Osteoblast (primary cell): ENCODE results near the gene HTRA3. TPM values are rescaled to one million over a fixed set of nuclear protein-coding genes. Genes with fewer than 3 reads are reported as not detected.
A peak's percentile ranks its signal among the peaks of the same experiment; 100 is the strongest.

Experiments
- DNase-seq: peaks from one replicate; pipeline ENCODE4 v3.0.0; 2011; ENCODE audit warnings: low spot score, mixed read lengths; ENCODE audit not compliant: insufficient read length; ENCODE audit errors: missing footprints
- H2AFZ ChIP-seq: 2 replicates; pipeline ENCODE4 v1.6.0; 2011; ENCODE audit warnings: mild to moderate bottlenecking, low read length
- H3K27ac ChIP-seq: 2 replicates; pipeline ENCODE4 v1.5.1; 2011; ENCODE audit warnings: mild to moderate bottlenecking, low read depth, low read length, moderate library complexity
- H3K27me3 ChIP-seq: 2 replicates; pipeline ENCODE4 v1.6.0; 2012; ENCODE audit warnings: mild to moderate bottlenecking, control low read depth, inconsistent platforms, low read length, moderate library complexity; ENCODE audit not compliant: insufficient read depth
- H3K36me3 ChIP-seq: 2 replicates; pipeline ENCODE4 v1.5.1; 2011; ENCODE audit warnings: mild to moderate bottlenecking, low read length, control low read depth, moderate library complexity; ENCODE audit not compliant: insufficient read depth
- H3K4me1 ChIP-seq: 2 replicates; pipeline ENCODE4 v1.5.1; 2011; ENCODE audit warnings: mild to moderate bottlenecking, low read length, control low read depth, moderate library complexity; ENCODE audit not compliant: insufficient read depth
- H3K4me2 ChIP-seq: 2 replicates; pipeline ENCODE4 v1.6.0; 2011; ENCODE audit warnings: mild to moderate bottlenecking, low read length; ENCODE audit not compliant: insufficient read depth
- H3K4me3 ChIP-seq: fragments of 200-600 bp; sonication (generic); 3 replicates; pipeline ENCODE4 v1.5.1; 2012; ENCODE audit warnings: mild to moderate bottlenecking, low read length, inconsistent platforms; ENCODE audit not compliant: insufficient read depth
- H3K79me2 ChIP-seq: 2 replicates; pipeline ENCODE4 v1.6.0; 2012; ENCODE audit warnings: mild to moderate bottlenecking, low read length, control low read depth, inconsistent platforms; ENCODE audit not compliant: insufficient read depth
- H3K9me3 ChIP-seq: 2 replicates; pipeline ENCODE4 v1.5.1; 2011; ENCODE audit warnings: low read depth, low read length, control low read depth
- H4K20me1 ChIP-seq: 2 replicates; pipeline ENCODE4 v1.6.0; 2012; ENCODE audit warnings: mild to moderate bottlenecking, low read length, control low read depth; ENCODE audit not compliant: insufficient read depth
- total RNA-seq: library from RNA; depleted of rRNA; stranded (reverse); fragments of >200 nt; gene quantifications from 2 replicates; pipeline ENCODE4 v1.2.3, GENCODE V29; 2012
- TF ChIP-seq, protein P1 (sequence below): IDR thresholded peaks from 2 replicates; pipeline ENCODE4 v1.5.1; 2011; ENCODE audit warnings: mild to moderate bottlenecking, low read depth, low read length, moderate library complexity; ENCODE audit errors: extremely low read depth

The HTRA3 gene
- total RNA-seq, result 4.0 and 11.5 TPM in 2 replicates

DNA sequence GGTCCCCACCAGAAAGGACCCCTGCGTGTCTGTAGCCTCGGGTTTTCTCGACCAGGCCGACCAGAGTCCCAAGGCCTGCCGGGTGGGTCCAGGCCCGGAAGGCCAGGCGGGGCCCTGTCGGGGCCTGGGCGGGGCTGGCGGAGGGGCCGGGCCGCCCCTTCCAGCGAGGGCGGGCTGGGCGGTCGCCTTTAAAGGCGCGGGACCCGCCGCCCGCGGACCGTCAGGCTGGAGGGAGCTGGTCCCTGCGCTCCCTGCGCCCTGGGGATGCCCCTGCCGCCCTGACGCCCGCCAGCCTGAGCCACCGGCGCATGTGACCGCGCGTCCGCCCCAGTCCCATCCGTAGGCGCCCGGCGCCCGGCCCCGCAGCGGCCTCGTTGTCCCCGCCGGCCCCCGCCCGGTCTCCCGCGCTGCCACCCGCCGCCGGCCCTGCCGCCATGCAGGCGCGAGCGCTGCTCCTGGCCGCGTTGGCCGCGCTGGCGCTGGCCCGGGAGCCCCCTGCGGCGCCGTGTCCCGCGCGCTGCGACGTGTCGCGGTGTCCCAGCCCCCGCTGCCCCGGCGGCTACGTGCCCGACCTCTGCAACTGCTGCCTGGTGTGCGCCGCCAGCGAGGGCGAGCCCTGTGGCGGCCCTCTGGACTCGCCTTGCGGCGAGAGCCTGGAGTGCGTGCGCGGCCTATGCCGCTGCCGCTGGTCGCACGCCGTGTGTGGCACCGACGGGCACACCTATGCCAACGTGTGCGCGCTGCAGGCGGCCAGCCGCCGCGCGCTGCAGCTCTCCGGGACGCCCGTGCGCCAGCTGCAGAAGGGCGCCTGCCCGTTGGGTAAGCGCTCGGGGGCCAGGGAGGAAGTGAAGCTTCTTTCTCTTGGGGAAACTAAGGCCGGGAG lies at the start of gene HTRA3:
Gene HTRA3 (plus strand): TSS at position 220 of the 883 bp plus-strand sequence. CDS start 215 bp downstream, at position 435.
- H3K79me2 ChIP-seq, result no peaks in the 10 kb centered on the region
- H3K4me2 ChIP-seq, result peak within 1 kb of the TSS; percentile 72
- no peaks in the 10 kb centered on the region for H3K4me1 ChIP-seq
- H3K4me3 ChIP-seq, result peak within 1 kb of the TSS; percentile 63
- H2AFZ ChIP-seq, result peak within 1 kb of the TSS; percentile 77
- TF ChIP-seq, protein P1, sequence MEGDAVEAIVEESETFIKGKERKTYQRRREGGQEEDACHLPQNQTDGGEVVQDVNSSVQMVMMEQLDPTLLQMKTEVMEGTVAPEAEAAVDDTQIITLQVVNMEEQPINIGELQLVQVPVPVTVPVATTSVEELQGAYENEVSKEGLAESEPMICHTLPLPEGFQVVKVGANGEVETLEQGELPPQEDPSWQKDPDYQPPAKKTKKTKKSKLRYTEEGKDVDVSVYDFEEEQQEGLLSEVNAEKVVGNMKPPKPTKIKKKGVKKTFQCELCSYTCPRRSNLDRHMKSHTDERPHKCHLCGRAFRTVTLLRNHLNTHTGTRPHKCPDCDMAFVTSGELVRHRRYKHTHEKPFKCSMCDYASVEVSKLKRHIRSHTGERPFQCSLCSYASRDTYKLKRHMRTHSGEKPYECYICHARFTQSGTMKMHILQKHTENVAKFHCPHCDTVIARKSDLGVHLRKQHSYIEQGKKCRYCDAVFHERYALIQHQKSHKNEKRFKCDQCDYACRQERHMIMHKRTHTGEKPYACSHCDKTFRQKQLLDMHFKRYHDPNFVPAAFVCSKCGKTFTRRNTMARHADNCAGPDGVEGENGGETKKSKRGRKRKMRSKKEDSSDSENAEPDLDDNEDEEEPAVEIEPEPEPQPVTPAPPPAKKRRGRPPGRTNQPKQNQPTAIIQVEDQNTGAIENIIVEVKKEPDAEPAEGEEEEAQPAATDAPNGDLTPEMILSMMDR, result no peak
- peaks cover 5% of the 10 kb centered on the region for H3K27me3 ChIP-seq
- no peaks in the 10 kb centered on the region for H3K9me3 ChIP-seq
- H3K36me3 ChIP-seq, result no peaks in the 10 kb centered on the region
- peak; percentile 93 for DNase-seq
- no peaks in the 10 kb centered on the region for H4K20me1 ChIP-seq
- H3K27ac ChIP-seq, result no peak within 1 kb of the TSS

DNA sequence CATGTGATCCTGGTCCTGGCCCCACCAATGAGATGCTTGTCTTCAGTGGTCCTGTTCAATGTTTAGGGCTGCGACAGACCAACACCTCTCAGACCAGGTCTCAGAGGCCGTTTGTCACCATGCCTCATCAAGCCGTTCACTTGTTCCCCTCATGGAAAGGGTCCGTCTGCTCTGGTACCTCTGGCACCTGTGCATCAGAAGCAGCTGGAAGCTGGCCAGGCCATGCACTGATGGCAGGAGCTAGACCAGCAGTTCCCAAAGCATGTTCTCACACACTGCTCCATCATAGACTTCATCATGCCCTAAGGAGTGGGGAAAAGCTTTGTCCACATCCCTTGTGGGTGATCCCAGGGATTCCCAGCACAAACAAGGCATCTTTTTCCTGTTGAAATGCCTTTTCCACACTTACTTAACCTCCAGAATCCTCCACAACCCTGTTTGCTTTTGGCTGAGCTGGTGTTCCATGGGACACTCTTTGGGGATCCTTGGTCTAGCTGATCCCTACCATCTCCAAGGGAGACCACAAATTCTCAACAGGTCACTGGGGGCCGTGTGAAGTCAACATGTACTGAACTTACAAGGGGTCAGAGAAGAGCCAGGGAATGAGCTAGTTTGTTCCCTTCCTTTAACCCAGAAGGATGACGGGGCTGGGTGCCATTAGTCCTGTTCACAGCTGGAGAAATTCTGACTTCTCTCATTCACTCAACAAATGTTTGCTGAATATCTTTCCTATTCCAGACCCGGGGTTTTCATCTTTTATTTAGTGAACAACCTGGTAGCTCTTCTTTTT lies 48.7 kb upstream of the HTRA3 start:
- TF ChIP-seq, protein P1, result no peak
- Histone ChIP-seq H3K27me3 (no peaks in the 10 kb centered on the region), H3K36me3 (peaks cover 43% of the 10 kb centered on the region), H3K79me2 (no peaks in the 10 kb centered on the region), H3K9me3 (no peaks in the 10 kb centered on the region), H4K20me1 (peaks cover 5% of the 10 kb centered on the region), H3K27ac (no peak overlapping the region), H3K4me2 (no peak overlapping the region), H3K4me1 (no peaks in the 10 kb centered on the region), H2AFZ (no peak overlapping the region), H3K4me3 (no peak overlapping the region)
- no peak for DNase-seq

DNA sequence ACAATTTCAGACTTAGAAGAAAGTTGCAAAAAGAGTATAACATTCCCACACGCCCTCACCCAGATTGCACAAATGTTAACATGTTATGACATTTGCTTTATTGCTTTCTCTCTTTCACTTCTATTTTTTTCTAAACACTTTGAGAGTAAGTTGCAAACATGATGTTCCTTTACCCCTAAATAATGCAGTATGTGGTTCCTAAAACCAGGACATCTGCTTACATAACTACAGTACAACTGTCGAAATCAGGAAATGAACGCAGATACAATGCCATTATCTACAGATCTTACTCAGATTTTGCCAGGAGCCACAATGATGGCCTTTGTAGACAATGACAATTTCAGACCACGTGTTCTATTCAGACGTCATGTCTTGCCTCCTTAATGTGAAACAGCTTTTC lies 48.1 kb upstream of the HTRA3 start:
- Histone ChIP-seq H3K4me1 (no peaks in the 10 kb centered on the region), H3K79me2 (no peaks in the 10 kb centered on the region), H3K27me3 (no peaks in the 10 kb centered on the region), H2AFZ (no peak overlapping the region), H3K27ac (no peak overlapping the region), H3K4me3 (no peak overlapping the region), H3K36me3 (peaks cover 43% of the 10 kb centered on the region), H3K4me2 (no peak overlapping the region), H3K9me3 (no peaks in the 10 kb centered on the region), H4K20me1 (no peaks in the 10 kb centered on the region)
- no peak for DNase-seq
- TF ChIP-seq, protein P1, result no peak

DNA sequence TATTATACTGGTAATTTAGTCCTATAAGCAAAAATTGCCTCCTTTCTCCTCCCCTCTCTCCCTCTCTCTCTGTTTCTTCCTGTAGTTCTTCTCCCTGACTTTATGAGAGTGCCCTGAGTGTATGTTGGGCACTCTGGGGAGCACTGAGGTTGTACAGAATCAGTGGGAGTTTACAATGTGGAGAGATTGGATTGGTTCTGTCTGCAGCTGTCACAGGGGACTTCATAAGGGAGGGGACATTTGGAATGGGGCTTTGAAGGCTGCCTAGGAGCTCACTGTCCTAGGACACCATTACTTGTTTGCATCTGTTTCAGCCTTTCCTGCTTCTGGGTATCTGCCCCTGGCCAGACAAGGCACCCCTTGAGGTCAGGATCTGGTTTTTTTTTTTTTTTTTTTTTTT lies 47.6 kb upstream of the HTRA3 start:
- DNase-seq, result no peak
- TF ChIP-seq, protein P1, result no peak
- Histone ChIP-seq H2AFZ (no peak overlapping the region), H3K27ac (no peak overlapping the region), H3K27me3 (no peaks in the 10 kb centered on the region), H3K79me2 (no peaks in the 10 kb centered on the region), H3K4me3 (no peak overlapping the region), H3K4me2 (no peak overlapping the region), H3K4me1 (no peaks in the 10 kb centered on the region), H3K9me3 (no peaks in the 10 kb centered on the region), H3K36me3 (peaks cover 43% of the 10 kb centered on the region), H4K20me1 (no peaks in the 10 kb centered on the region)
